H9 (cell line): ENCODE data around the gene CACNA1G. TPM values are rescaled to one million over a fixed set of nuclear protein-coding genes. Genes with fewer than 3 reads are reported as not detected.

Source experiments
- DNase-seq: peaks from one replicate; pipeline ENCODE4 v3.0.0-alpha.2; 2017
- H2AFZ ChIP-seq: one replicate; pipeline ENCODE4 v1.6.1; 2013; ENCODE audit warnings: mild to moderate bottlenecking, low read length, control low read depth, moderate library complexity
- H2AK5ac ChIP-seq: 2 replicates; pipeline ENCODE4 v1.6.1; 2013; ENCODE audit warnings: low read length, control low read depth, mixed read lengths; ENCODE audit not compliant: insufficient read length
- H2BK120ac ChIP-seq: one replicate; pipeline ENCODE4 v1.6.1; 2013; ENCODE audit warnings: low read depth, mild to moderate bottlenecking, low read length, control low read depth, inconsistent platforms; ENCODE audit not compliant: poor library complexity, severe bottlenecking
- H2BK12ac ChIP-seq: 2 replicates; pipeline ENCODE4 v1.6.1; 2013; ENCODE audit warnings: low read length, control low read depth, mixed read lengths, low read depth; ENCODE audit not compliant: insufficient read length
- H2BK15ac ChIP-seq: 2 replicates; pipeline ENCODE4 v1.6.1; 2013; ENCODE audit warnings: low read depth, low read length, control low read depth
- H2BK20ac ChIP-seq: one replicate; pipeline ENCODE4 v1.6.1; 2013; ENCODE audit warnings: low read depth, mild to moderate bottlenecking, low read length, control low read depth, inconsistent platforms; ENCODE audit not compliant: poor library complexity, severe bottlenecking
- H2BK5ac ChIP-seq: 2 replicates; pipeline ENCODE4 v1.6.1; 2013; ENCODE audit warnings: low read length, control low read depth, mixed read lengths; ENCODE audit not compliant: insufficient read length
- H3K14ac ChIP-seq: 2 replicates; pipeline ENCODE4 v1.6.1; 2013; ENCODE audit warnings: low read length, control low read depth; ENCODE audit not compliant: insufficient read depth
- H3K18ac ChIP-seq: 2 replicates; pipeline ENCODE4 v1.6.1; 2013; ENCODE audit warnings: low read depth, mild to moderate bottlenecking, mixed read lengths, low read length, control low read depth; ENCODE audit not compliant: insufficient read length
- H3K23ac ChIP-seq: 2 replicates; pipeline ENCODE4 v1.6.1; 2013; ENCODE audit warnings: low read length, control low read depth, mixed read lengths, low read depth; ENCODE audit not compliant: insufficient read length
- H3K23me2 ChIP-seq: 2 replicates; pipeline ENCODE4 v1.6.1; 2013; ENCODE audit warnings: low read depth, mild to moderate bottlenecking, mixed read lengths, low read length, control low read depth; ENCODE audit not compliant: insufficient read length, poor library complexity, severe bottlenecking
- H3K27ac ChIP-seq: 2 replicates; pipeline ENCODE4 v1.5.1; 2013; ENCODE audit warnings: low read length, control low read depth, mixed read lengths, low read depth; ENCODE audit not compliant: insufficient read length
- H3K27me3 ChIP-seq: 2 replicates; pipeline ENCODE4 v1.6.1; 2013; ENCODE audit warnings: low read length, control low read depth, inconsistent platforms; ENCODE audit not compliant: insufficient read depth
- H3K4ac ChIP-seq: 2 replicates; pipeline ENCODE4 v1.6.1; 2013; ENCODE audit warnings: low read depth, mild to moderate bottlenecking, control low read depth, inconsistent platforms, low read length, moderate library complexity
- H3K4me1 ChIP-seq: 2 replicates; pipeline ENCODE4 v1.6.1; 2013; ENCODE audit warnings: low read length, control low read depth, inconsistent platforms; ENCODE audit not compliant: insufficient read depth
- H3K4me2 ChIP-seq: 2 replicates; pipeline ENCODE4 v1.6.1; 2013; ENCODE audit warnings: low read length, control low read depth, mixed read lengths; ENCODE audit not compliant: insufficient read length, insufficient read depth
- H3K56ac ChIP-seq: 2 replicates; pipeline ENCODE4 v1.6.1; 2013; ENCODE audit warnings: low read depth, mild to moderate bottlenecking, mixed read lengths, low read length, control low read depth; ENCODE audit not compliant: insufficient read length
- H3K79me1 ChIP-seq: 2 replicates; pipeline ENCODE4 v1.6.1; 2013; ENCODE audit warnings: low read depth, mild to moderate bottlenecking, moderate library complexity, low read length, control low read depth, inconsistent platforms; ENCODE audit not compliant: insufficient read depth, poor library complexity, severe bottlenecking
- H3K79me2 ChIP-seq: 2 replicates; pipeline ENCODE4 v1.6.1; 2013; ENCODE audit warnings: low read length, control low read depth, inconsistent platforms; ENCODE audit not compliant: insufficient read depth
- H3K9ac ChIP-seq: 2 replicates; pipeline ENCODE4 v1.6.1; 2013; ENCODE audit warnings: low read length, control low read depth, mixed read lengths; ENCODE audit not compliant: insufficient read length; ENCODE audit errors: extremely low read depth
- H3K9me3 ChIP-seq: one replicate; pipeline ENCODE4 v1.6.1; 2013; ENCODE audit warnings: low read depth, low read length, inconsistent platforms; ENCODE audit not compliant: control insufficient read depth
- H3T11ph ChIP-seq: one replicate; pipeline ENCODE4 v1.6.1; 2013; ENCODE audit warnings: mild to moderate bottlenecking, low read length, control low read depth, inconsistent platforms
- H4K20me1 ChIP-seq: one replicate; pipeline ENCODE4 v1.6.1; 2013; ENCODE audit not compliant: control insufficient read depth, insufficient read length, insufficient read depth
- H4K5ac ChIP-seq: 2 replicates; pipeline ENCODE4 v1.6.1; 2013; ENCODE audit warnings: low read depth, mild to moderate bottlenecking, mixed read lengths, low read length, control low read depth; ENCODE audit not compliant: insufficient read length
- H4K8ac ChIP-seq: replicated peaks from 2 replicates; pipeline ENCODE4 v1.6.1; 2013; ENCODE audit warnings: low read length, control low read depth, mixed read lengths, low read depth; ENCODE audit not compliant: insufficient read length
- H4K91ac ChIP-seq: 2 replicates; pipeline ENCODE4 v1.6.1; 2013; ENCODE audit warnings: low read depth, mild to moderate bottlenecking, moderate library complexity, mixed read lengths, low read length, control low read depth; ENCODE audit not compliant: insufficient read length
- H3K27ac Mint-ChIP-seq, 3 experiments: 2 replicates in 2 of 3; 3 replicates in 1 of 3; pipeline ENCODE4 v1.8.0; 2020 to 2021; ENCODE audit warnings: mixed read lengths in 3 of 3, mild to moderate bottlenecking in 1 of 3, moderate library complexity in 1 of 3
- H3K27me3 Mint-ChIP-seq: 2 replicates; pipeline ENCODE4 v1.8.0; 2021; ENCODE audit warnings: low read depth, mild to moderate bottlenecking, moderate library complexity, mixed read lengths
- H3K36me3 Mint-ChIP-seq, 3 experiments: 2 replicates in 2 of 3; 3 replicates in 1 of 3; pipeline ENCODE4 v1.8.0; 2020 to 2021; ENCODE audit warnings: low read depth in 3 of 3, mixed read lengths in 3 of 3; ENCODE audit not compliant: insufficient read depth in 1 of 3
- H3K4me1 Mint-ChIP-seq, 2 experiments: 2 replicates each; pipeline ENCODE4 v1.8.0; 2020; ENCODE audit warnings: mixed read lengths in 2 of 2
- H3K4me3 Mint-ChIP-seq, 2 experiments: 2 replicates in 1 of 2; 3 replicates in 1 of 2; pipeline ENCODE4 v1.8.0; 2020 to 2021; ENCODE audit warnings: mild to moderate bottlenecking in 2 of 2, mixed read lengths in 2 of 2, moderate library complexity in 1 of 2
- H3K9me3 Mint-ChIP-seq, 2 experiments: 2 replicates in 1 of 2; 3 replicates in 1 of 2; pipeline ENCODE4 v1.8.0; 2020; ENCODE audit warnings: mild to moderate bottlenecking in 2 of 2, mixed read lengths in 2 of 2, moderate library complexity in 1 of 2
- CTCF ChIP-seq: fragments of 200-600 bp; sonication (generic); conservative IDR thresholded peaks from 3 replicates; pipeline ENCODE4 v1.8.0; 2021; ENCODE audit warnings: antibody characterized with exemption, mild to moderate bottlenecking
- WGBS: extraction: QIAGEN DNeasy Blood & Tissue Kit; methylation state at CpG from one replicate; pipeline ENCODE4 v1.1.7; 2013; ENCODE audit warnings: missing lambda C conversion rate, low lambda C conversion rate, mixed read lengths; ENCODE audit not compliant: insufficient read length; ENCODE audit errors: extremely low coverage; 5-methylcytosine and 5-hydroxymethylcytosine counted together
- total RNA-seq: library from RNA; stranded (reverse); gene quantifications from 2 replicates; pipeline ENCODE4 v1.2.1, GENCODE V29; 2021

The CACNA1G gene
- total RNA-seq, 1 experiment from 2014 or later: 1.5 TPM

GRCh38 chr17:50619489-50619888 lies 59.0 kb downstream of the CACNA1G start:
- WGBS: no CpG with 5 or more reads among the region's 7 CpGs
- Histone ChIP-seq H3K56ac (no peak overlapping the region), H2BK12ac (no peak overlapping the region), H3K79me1 (no peaks in the 10 kb centered on the region), H3T11ph (no peak overlapping the region), H3K23ac (no peak overlapping the region), H4K20me1 (no peaks in the 10 kb centered on the region), H4K8ac (no peak overlapping the region), H2BK120ac (no peak overlapping the region), H3K4me2 (no peak overlapping the region), H3K9me3 (no peaks in the 10 kb centered on the region), H3K23me2 (no peaks in the 10 kb centered on the region), H3K9ac (no peak overlapping the region), H4K5ac (no peak overlapping the region), H4K91ac (no peak overlapping the region), H3K14ac (no peak overlapping the region), H2BK15ac (no peak overlapping the region), H2AFZ (no peak overlapping the region), H3K4me1 (no peaks in the 10 kb centered on the region), H3K18ac (no peak overlapping the region), H3K79me2 (no peaks in the 10 kb centered on the region), H2BK5ac (no peak overlapping the region), H3K4ac (no peak overlapping the region), H2AK5ac (no peak overlapping the region), H2BK20ac (no peak overlapping the region), H3K27me3 (no peaks in the 10 kb centered on the region), H3K27ac (no peak overlapping the region)
- Mint-ChIP-seq H3K36me3 (no peaks in the 10 kb centered on the region), H3K4me1 (peaks cover 19 to 49% of the 10 kb centered on the region in 2 experiments), H3K9me3 (no peaks in the 10 kb centered on the region), H3K4me3 (no peak overlapping the region), H3K27ac (peak overlapping the region in 1 of 3 experiments; percentile 45; a peak in 1 of 7 replicates), H3K27me3 (peaks cover 7% of the 10 kb centered on the region)
- TF ChIP-seq CTCF: no peak
- no peak for DNase-seq
